Right lobe of liver (tissue), 6 donors: ENCODE data around the gene TOX4. TPM values are rescaled to one million over a fixed set of nuclear protein-coding genes. Genes with fewer than 3 reads are reported as not detected.

ENCODE experiments used
- ATAC-seq, 4 donors: fragments of 200-7000 bp; cut with Tn5 transposase; one replicate each; pipeline ENCODE4 v1.9.1; 2020; ENCODE audit warnings: mild to moderate bottlenecking in 4 of 4, moderate library complexity in 4 of 4
- DNase-seq, 3 donors: peaks; one replicate each; pipeline ENCODE4 v3.0.0-alpha.2; 2020
- H3K27ac ChIP-seq, 3 donors: fragments of 200-600 bp; one replicate each; pipeline ENCODE4 v1.8.0; 2022
- H3K27me3 ChIP-seq, 2 donors: fragments of 200-600 bp; one replicate each; pipeline ENCODE4 v1.8.0; 2022
- H3K36me3 ChIP-seq, 4 donors: fragments of 200-600 bp; sonication (generic) in 1 of 4; one replicate each; pipeline versions ENCODE4 v1.5.1 to v1.8.0; 2017 to 2022; ENCODE audit warnings: control low read depth in 1 of 4
- H3K4me1 ChIP-seq, 4 donors: fragments of 200-600 bp; sonication (generic) in 1 of 4; one replicate each; pipeline versions ENCODE4 v1.5.1 to v1.8.0; 2017 to 2022; ENCODE audit warnings: control low read depth in 1 of 4
- H3K4me3 ChIP-seq, 3 donors: fragments of 200-600 bp; one replicate each; pipeline ENCODE4 v1.8.0; 2022
- H3K9me3 ChIP-seq, 4 donors: fragments of 200-600 bp; sonication (generic) in 1 of 4; one replicate each; pipeline versions ENCODE4 v1.5.1 to v1.8.0; 2017 to 2022; ENCODE audit warnings: control low read depth in 1 of 4
- POLR2A ChIP-seq: fragments of 450-650 bp; IDR thresholded peaks from one replicate; pipeline ENCODE4 v1.6.1; 2017; ENCODE audit warnings: antibody characterized with exemption, mild to moderate bottlenecking
- WGBS: methylation state at CpG from one replicate; pipeline ENCODE4 v1.1.6; 2018; ENCODE audit warnings: low coverage, low lambda C conversion rate; ENCODE audit not compliant: insufficient coverage; ENCODE audit errors: missing lambda C conversion rate; 5-methylcytosine and 5-hydroxymethylcytosine counted together
- intact Hi-C, 2 donors: fragments of 100-400 bp; cut with DNase I; formaldehyde crosslinking; loops; one replicate each; pipeline versions ENCODE4 v1.11.2 to v1.14.1; 2022
- total RNA-seq, 6 experiments: library from RNA; depleted of rRNA in 2 of 6; stranded (reverse); fragments of >200 nt in 2 of 6; fragmentation: NEBNext Ultra II Directional in 3 of 6; extraction: Animal tissue kit (Norgen Biotek cat#: 25700) in 3 of 6; gene quantifications; one replicate each; pipeline versions ENCODE4 v1.1.0 to v1.2.4, GENCODE V29; 2016 to 2023
- TF ChIP-seq, protein P1 (sequence below), 4 donors: fragments of 200-600 bp in 3 of 4; fragments of 450-650 bp in 1 of 4; IDR thresholded peaks; one replicate each; pipeline versions ENCODE4 v1.5.1 to v1.8.0; 2016 to 2022; ENCODE audit warnings: antibody characterized with exemption in 4 of 4, mild to moderate bottlenecking in 2 of 4
- donor health status: DM: no; HTN: yes; CAD: no.
- donor health status: DM: no; HTN: no; CAD: no.
- donor health status: DM: no; HTN: no; CAD: no.
- donor health status: DM: no; HTN: yes; CAD: no.
- donor health status: DM: no; HTN: yes; CAD: no.

TOX4 gene
- total RNA-seq, 6 experiments from 2014 or later, result 19.9 to 37.0 (median 33.3) TPM

DNA sequence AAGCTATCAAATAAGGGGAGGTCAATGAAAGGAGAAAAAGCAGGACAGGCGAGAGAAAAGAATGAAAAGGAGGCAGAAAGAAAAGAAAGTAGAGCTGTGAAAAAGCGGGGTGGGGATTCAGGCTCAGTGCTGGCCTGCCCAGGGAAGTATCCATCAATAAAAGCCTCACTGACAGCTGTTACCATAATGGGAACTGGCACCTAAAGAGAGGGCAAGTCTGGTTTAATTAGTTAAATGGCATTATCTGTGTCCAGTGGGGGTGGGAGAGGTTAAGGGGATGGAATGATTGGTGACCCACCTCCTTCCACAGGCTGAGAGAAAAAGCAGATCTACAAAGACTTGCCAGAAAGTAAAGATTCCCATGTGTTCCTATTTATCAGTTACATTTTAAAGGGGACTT, 41.7 kb downstream of the TOX4 start:
- no peak for ATAC-seq
- H3K9me3 ChIP-seq, result no peaks in the 10 kb centered on the region
- no peak overlapping the region for H3K4me3 ChIP-seq
- WGBS, result 75% methylated on average over 2 of the region's 2 CpGs
- H3K36me3 ChIP-seq, result no peaks in the 10 kb centered on the region
- no peaks in the 10 kb centered on the region for H3K27me3 ChIP-seq
- no peak overlapping the region for H3K27ac ChIP-seq
- DNase-seq, result no peak
- no peaks in the 10 kb centered on the region for H3K4me1 ChIP-seq
- intact Hi-C loops, result no loop called here
- TF ChIP-seq POLR2A, result no peak
- TF ChIP-seq, protein P1, sequence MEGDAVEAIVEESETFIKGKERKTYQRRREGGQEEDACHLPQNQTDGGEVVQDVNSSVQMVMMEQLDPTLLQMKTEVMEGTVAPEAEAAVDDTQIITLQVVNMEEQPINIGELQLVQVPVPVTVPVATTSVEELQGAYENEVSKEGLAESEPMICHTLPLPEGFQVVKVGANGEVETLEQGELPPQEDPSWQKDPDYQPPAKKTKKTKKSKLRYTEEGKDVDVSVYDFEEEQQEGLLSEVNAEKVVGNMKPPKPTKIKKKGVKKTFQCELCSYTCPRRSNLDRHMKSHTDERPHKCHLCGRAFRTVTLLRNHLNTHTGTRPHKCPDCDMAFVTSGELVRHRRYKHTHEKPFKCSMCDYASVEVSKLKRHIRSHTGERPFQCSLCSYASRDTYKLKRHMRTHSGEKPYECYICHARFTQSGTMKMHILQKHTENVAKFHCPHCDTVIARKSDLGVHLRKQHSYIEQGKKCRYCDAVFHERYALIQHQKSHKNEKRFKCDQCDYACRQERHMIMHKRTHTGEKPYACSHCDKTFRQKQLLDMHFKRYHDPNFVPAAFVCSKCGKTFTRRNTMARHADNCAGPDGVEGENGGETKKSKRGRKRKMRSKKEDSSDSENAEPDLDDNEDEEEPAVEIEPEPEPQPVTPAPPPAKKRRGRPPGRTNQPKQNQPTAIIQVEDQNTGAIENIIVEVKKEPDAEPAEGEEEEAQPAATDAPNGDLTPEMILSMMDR (IDR thresholded peaks at IDR 0.05), result no peak

DNA sequence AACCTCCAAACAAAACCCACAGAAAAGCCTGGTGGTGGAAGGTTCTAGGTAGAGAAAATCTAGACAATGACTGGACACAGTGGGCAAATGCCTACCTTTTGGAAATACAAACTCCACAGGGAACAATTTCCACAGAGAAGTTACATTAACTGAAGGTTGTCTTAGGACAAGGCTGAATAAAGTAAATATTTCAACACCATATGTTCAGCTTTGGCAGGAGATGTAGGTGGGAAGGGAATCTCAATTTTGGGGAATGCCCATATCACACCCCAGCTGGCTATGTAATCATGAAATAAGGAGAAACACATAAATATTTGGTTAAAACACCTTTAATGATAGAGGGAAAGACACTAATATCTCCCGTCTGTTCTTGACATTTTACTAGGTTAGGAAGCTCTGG, 43.8 kb downstream of the TOX4 start:
- H3K36me3 ChIP-seq, result no peaks in the 10 kb centered on the region
- 50% methylated on average over 1 of the region's 1 CpG for WGBS
- ATAC-seq, result peak in 2 of 4 donors; percentile 53 to 56
- intact Hi-C loops, result no loop called here
- H3K4me1 ChIP-seq, result no peaks in the 10 kb centered on the region
- H3K27ac ChIP-seq, result no peak overlapping the region
- TF ChIP-seq POLR2A, result no peak
- TF ChIP-seq, protein P1 (IDR thresholded peaks at IDR 0.05), result no peak
- no peaks in the 10 kb centered on the region for H3K27me3 ChIP-seq
- H3K9me3 ChIP-seq, result no peaks in the 10 kb centered on the region
- H3K4me3 ChIP-seq, result no peak overlapping the region
- DNase-seq, result no peak

DNA sequence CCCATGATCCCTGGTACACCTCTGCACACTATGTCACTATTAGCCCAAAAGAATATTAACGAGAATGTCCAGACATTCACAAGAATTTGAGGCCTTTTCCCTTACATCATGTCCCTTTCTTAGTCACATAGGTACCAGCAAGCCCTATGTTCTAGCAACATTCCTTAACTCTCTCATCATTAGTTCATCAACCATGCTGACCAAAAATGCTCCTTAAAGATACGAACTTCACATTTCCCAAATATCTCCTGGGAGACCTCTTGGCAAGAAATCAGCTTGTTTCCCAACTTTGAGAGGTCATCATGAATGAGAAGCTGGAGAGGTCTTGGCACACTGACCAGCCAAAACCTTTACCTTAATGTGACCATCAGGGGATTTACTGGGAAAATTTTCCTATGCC, 44.5 kb downstream of the TOX4 start:
- TF ChIP-seq, protein P1 (IDR thresholded peaks at IDR 0.05), result no peak
- no peak for TF ChIP-seq POLR2A
- Histone ChIP-seq H3K4me3 (no peak overlapping the region), H3K36me3 (no peaks in the 10 kb centered on the region), H3K27ac (no peak overlapping the region), H3K27me3 (no peaks in the 10 kb centered on the region), H3K9me3 (no peaks in the 10 kb centered on the region), H3K4me1 (no peaks in the 10 kb centered on the region)
- 90% methylated on average over 2 of the region's 2 CpGs for WGBS
- DNase-seq (no peak), ATAC-seq (no peak)
- intact Hi-C loops, result no loop called here

DNA sequence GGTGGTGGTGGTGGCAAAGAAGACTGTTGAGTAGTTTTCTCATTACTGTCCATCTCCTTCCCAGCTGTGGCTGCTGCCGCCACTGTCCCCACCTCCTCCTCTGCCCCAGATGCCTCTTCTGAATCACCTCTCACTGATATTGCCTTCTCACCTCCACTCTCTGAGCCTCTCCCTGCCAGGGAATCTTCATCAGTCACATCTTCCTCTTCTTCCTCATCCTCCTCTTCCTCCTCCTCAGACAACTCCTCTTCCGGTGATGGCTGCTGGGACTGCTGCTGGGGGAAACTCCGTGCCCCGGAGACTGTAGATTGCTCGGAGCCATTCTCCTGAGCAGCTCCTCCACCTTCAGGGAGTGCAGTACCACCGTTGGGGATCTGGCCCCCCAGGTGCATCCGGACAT, 46.2 kb downstream of the TOX4 start:
- TF ChIP-seq POLR2A, result no peak
- TF ChIP-seq, protein P1 (IDR thresholded peaks at IDR 0.05), result no peak
- 50% methylated on average over 2 of the region's 7 CpGs for WGBS
- Histone ChIP-seq H3K36me3 (no peaks in the 10 kb centered on the region), H3K4me3 (no peak overlapping the region), H3K9me3 (no peaks in the 10 kb centered on the region), H3K27ac (no peak overlapping the region), H3K27me3 (no peaks in the 10 kb centered on the region), H3K4me1 (no peaks in the 10 kb centered on the region)
- intact Hi-C loops, result no loop called here
- ATAC-seq (no peak), DNase-seq (no peak)
